AG10803 (cell line): ENCODE measurements around the gene PDCL2.

ENCODE experiments used
- DNase-seq: peaks from one replicate; pipeline ENCODE4 v3.0.0; 2010; ENCODE audit warnings: low read depth
- H3K4me3 ChIP-seq: 2 replicates; pipeline ENCODE4 v1.5.1; 2011; ENCODE audit warnings: mild to moderate bottlenecking, low read length, control low read depth
- CTCF ChIP-seq: conservative IDR thresholded peaks from 2 replicates; pipeline ENCODE4 v1.5.1; 2011; ENCODE audit warnings: mild to moderate bottlenecking, low read length, control low read depth, inconsistent platforms

PDCL2 gene

GRCh38 chr4:55611358-55612059 is 19.5 kb upstream of the PDCL2 start:
- TF ChIP-seq CTCF: no peak
- DNase-seq: no peak
- H3K4me3 ChIP-seq: no peak overlapping the region

- no peak for DNase-seq
- H3K4me3 ChIP-seq: no peak overlapping the region
- no peak for TF ChIP-seq CTCF
Measured at GRCh38 chr4:55610381-55610780, 18.3 kb upstream of the PDCL2 start.

- DNase-seq: peak; percentile 73
- no peak overlapping the region for H3K4me3 ChIP-seq
- no peak for TF ChIP-seq CTCF
Measured at GRCh38 chr4:55609393-55609866, 17.4 kb upstream of the PDCL2 start.

GRCh38 chr4:55608591-55608990 is 16.5 kb upstream of the PDCL2 start:
- no peak for DNase-seq
- no peak for TF ChIP-seq CTCF
- no peak overlapping the region for H3K4me3 ChIP-seq

- DNase-seq: no peak
- TF ChIP-seq CTCF: no peak
- no peak overlapping the region for H3K4me3 ChIP-seq
Measured at GRCh38 chr4:55604996-55605395, 13.0 kb upstream of the PDCL2 start.

GRCh38 chr4:55600640-55601039 is 8.6 kb upstream of the PDCL2 start:
- no peak for TF ChIP-seq CTCF
- DNase-seq: no peak
- no peak overlapping the region for H3K4me3 ChIP-seq

- no peak for TF ChIP-seq CTCF
- no peak for DNase-seq
- H3K4me3 ChIP-seq: no peak overlapping the region
Measured at GRCh38 chr4:55598641-55599040, 6.6 kb upstream of the PDCL2 start.
